SK-N-SH treated with all-trans-retinoic acid at 6 μM for 48 hours (cell line): Measurements from ENCODE around the gene C12orf60.

Source experiments
- ATAC-seq: fragments of 200-7000 bp; cut with Tn5 transposase; 3 replicates; pipeline ENCODE4 v1.9.1; 2020; ENCODE audit warnings: mild to moderate bottlenecking, moderate library complexity
- ARNTL ChIP-seq: fragments of 450-650 bp; formaldehyde crosslinking; IDR thresholded peaks from 2 replicates; pipeline ENCODE4 v1.5.0; 2020; ENCODE audit warnings: low read depth, mild to moderate bottlenecking, moderate library complexity, borderline replicate concordance
- BACH2 ChIP-seq: fragments of 250-450 bp; sonication (Bioruptor Pico); IDR thresholded peaks from 2 replicates; pipeline ENCODE4 v1.9.0; 2021; ENCODE audit warnings: mild to moderate bottlenecking, borderline replicate concordance
- CREB5 ChIP-seq: fragments of 250-450 bp; sonication (Bioruptor Pico); IDR thresholded peaks from 2 replicates; pipeline ENCODE4 v1.5.1; 2020; ENCODE audit warnings: low read depth, mild to moderate bottlenecking, moderate library complexity
- CSDC2 ChIP-seq: fragments of 250-450 bp; sonication (Bioruptor Pico); IDR thresholded peaks from 2 replicates; pipeline ENCODE4 v1.5.0; 2020; ENCODE audit warnings: mild to moderate bottlenecking, moderate library complexity
- CSRNP3 ChIP-seq: fragments of 250-450 bp; sonication (Bioruptor Pico); IDR thresholded peaks from 2 replicates; pipeline ENCODE4 v1.5.1; 2021; ENCODE audit warnings: mild to moderate bottlenecking, moderate library complexity
- ESRRG ChIP-seq: fragments of 250-450 bp; sonication (Bioruptor Pico); IDR thresholded peaks from 2 replicates; pipeline ENCODE4 v1.6.1; 2021; ENCODE audit warnings: mild to moderate bottlenecking
- GLIS3 ChIP-seq: fragments of 250-450 bp; sonication (Bioruptor Pico); IDR thresholded peaks from 2 replicates; pipeline ENCODE4 v1.5.0; 2020; ENCODE audit warnings: mild to moderate bottlenecking, moderate library complexity
- ISL1 ChIP-seq: fragments of 250-450 bp; sonication (Bioruptor Pico); IDR thresholded peaks from 2 replicates; pipeline ENCODE4 v2.1.2; 2022; ENCODE audit warnings: mild to moderate bottlenecking, moderate library complexity
- OSR1 ChIP-seq: fragments of 250-450 bp; sonication (Bioruptor Pico); IDR thresholded peaks from 2 replicates; pipeline ENCODE4 v1.8.0; 2022; ENCODE audit warnings: moderate library complexity, mild to moderate bottlenecking, inconsistent platforms
- PATZ1 ChIP-seq: fragments of 250-450 bp; sonication (Bioruptor Pico); IDR thresholded peaks from 2 replicates; pipeline ENCODE4 v1.8.0; 2020; ENCODE audit warnings: mild to moderate bottlenecking, moderate library complexity, borderline replicate concordance
- POU6F1 ChIP-seq: fragments of 250-450 bp; sonication (Bioruptor Pico); IDR thresholded peaks from 2 replicates; pipeline ENCODE4 v1.8.0; 2021; ENCODE audit warnings: low read depth, mild to moderate bottlenecking, moderate library complexity, borderline replicate concordance
- PPARA ChIP-seq: fragments of 250-450 bp; sonication (Bioruptor Pico); IDR thresholded peaks from 2 replicates; pipeline ENCODE4 v1.5.0; 2020; ENCODE audit warnings: mild to moderate bottlenecking, borderline replicate concordance
- RARB ChIP-seq: fragments of 250-450 bp; sonication (Bioruptor Pico); IDR thresholded peaks from 2 replicates; pipeline ENCODE4 v1.8.0; 2021; ENCODE audit warnings: mild to moderate bottlenecking, moderate library complexity
- SNAI2 ChIP-seq: fragments of 250-450 bp; sonication (Bioruptor Pico); IDR thresholded peaks from 2 replicates; pipeline ENCODE4 v1.5.0; 2020; ENCODE audit warnings: mild to moderate bottlenecking, moderate library complexity
- TCF4 ChIP-seq: fragments of 250-450 bp; sonication (Bioruptor Pico); IDR thresholded peaks from 2 replicates; pipeline ENCODE4 v1.8.0; 2021; ENCODE audit warnings: mild to moderate bottlenecking, moderate library complexity, borderline replicate concordance
- TOX ChIP-seq: fragments of 250-450 bp; sonication (Bioruptor Pico); IDR thresholded peaks from 2 replicates; pipeline ENCODE4 v1.8.0; 2021; ENCODE audit warnings: mild to moderate bottlenecking, moderate library complexity, borderline replicate concordance
- ZC3H10 ChIP-seq: fragments of 250-450 bp; sonication (Bioruptor Pico); IDR thresholded peaks from 2 replicates; pipeline ENCODE4 v1.5.1; 2021; ENCODE audit warnings: mild to moderate bottlenecking, moderate library complexity
- ZFP3 ChIP-seq: fragments of 250-450 bp; sonication (Bioruptor Pico); IDR thresholded peaks from 2 replicates; pipeline ENCODE4 v1.5.0; 2020; ENCODE audit warnings: mild to moderate bottlenecking, moderate library complexity
- ZFP30 ChIP-seq: fragments of 450-650 bp; formaldehyde crosslinking; IDR thresholded peaks from 2 replicates; pipeline ENCODE4 v1.5.0; 2022; ENCODE audit warnings: mild to moderate bottlenecking, moderate library complexity
- ZNF565 ChIP-seq: fragments of 450-650 bp; formaldehyde crosslinking; conservative IDR thresholded peaks from 2 replicates; pipeline ENCODE4 v1.5.0; 2020; ENCODE audit warnings: low read depth, mild to moderate bottlenecking, moderate library complexity
- ZNF70 ChIP-seq: fragments of 450-650 bp; formaldehyde crosslinking; IDR thresholded peaks from 2 replicates; pipeline ENCODE4 v1.5.0; 2020; ENCODE audit warnings: mild to moderate bottlenecking, moderate library complexity
- ZNF8 ChIP-seq: fragments of 450-650 bp; formaldehyde crosslinking; IDR thresholded peaks from 2 replicates; pipeline ENCODE4 v1.5.0; 2020; ENCODE audit warnings: mild to moderate bottlenecking, moderate library complexity

Gene C12orf60

GRCh38 chr12:14777271-14777670 lies 26.2 kb upstream of the C12orf60 start:
- no peak for TF ChIP-seq RARB
- no peak for TF ChIP-seq ZFP3 (CRISPR knock-in tag)
- TF ChIP-seq ISL1 (CRISPR knock-in tag): no peak
- no peak for TF ChIP-seq TOX (CRISPR knock-in tag)
- no peak for TF ChIP-seq PATZ1 (CRISPR knock-in tag)
- no peak for TF ChIP-seq GLIS3
- no peak for TF ChIP-seq CSRNP3
- TF ChIP-seq OSR1 (CRISPR knock-in tag): no peak
- no peak for TF ChIP-seq TCF4
- TF ChIP-seq ZNF565: no peak
- no peak for TF ChIP-seq ZNF70 (CRISPR knock-in tag)
- TF ChIP-seq CSDC2 (CRISPR knock-in tag): no peak
- no peak for TF ChIP-seq ZFP30 (CRISPR knock-in tag)
- TF ChIP-seq BACH2 (CRISPR knock-in tag): no peak
- TF ChIP-seq ZNF8 (CRISPR knock-in tag): no peak
- TF ChIP-seq SNAI2 (CRISPR knock-in tag): no peak
- no peak for TF ChIP-seq ZC3H10 (CRISPR knock-in tag)
- TF ChIP-seq PPARA (CRISPR knock-in tag): no peak
- ATAC-seq: no peak

- no peak for TF ChIP-seq POU6F1 (CRISPR knock-in tag)
- TF ChIP-seq ISL1 (CRISPR knock-in tag): no peak
- no peak for TF ChIP-seq CSRNP3
- no peak for TF ChIP-seq SNAI2 (CRISPR knock-in tag)
- no peak for TF ChIP-seq GLIS3
- no peak for TF ChIP-seq PPARA (CRISPR knock-in tag)
- no peak for TF ChIP-seq TOX (CRISPR knock-in tag)
- TF ChIP-seq ZFP30 (CRISPR knock-in tag): no peak
- ATAC-seq: no peak
Measured at GRCh38 chr12:14779834-14780233, 23.6 kb upstream of the C12orf60 start.

GRCh38 chr12:14780859-14781258 lies 22.6 kb upstream of the C12orf60 start:
- TF ChIP-seq ESRRG (no peak), GLIS3 (no peak), CSRNP3 (no peak), TCF4 (no peak)
- ATAC-seq: no peak

GRCh38 chr12:14781563-14781962 lies 21.9 kb upstream of the C12orf60 start:
- no peak for TF ChIP-seq PPARA (CRISPR knock-in tag)
- TF ChIP-seq ARNTL: no peak
- TF ChIP-seq TCF4: no peak
- TF ChIP-seq OSR1 (CRISPR knock-in tag): no peak
- TF ChIP-seq CSDC2 (CRISPR knock-in tag): no peak
- no peak for TF ChIP-seq PATZ1 (CRISPR knock-in tag)
- TF ChIP-seq ZFP30 (CRISPR knock-in tag): no peak
- TF ChIP-seq ISL1 (CRISPR knock-in tag): no peak
- no peak for TF ChIP-seq ZNF565
- no peak for TF ChIP-seq ZC3H10 (CRISPR knock-in tag)
- no peak for TF ChIP-seq ZNF70 (CRISPR knock-in tag)
- no peak for TF ChIP-seq TOX (CRISPR knock-in tag)
- no peak for TF ChIP-seq POU6F1 (CRISPR knock-in tag)
- no peak for TF ChIP-seq CREB5 (CRISPR knock-in tag)
- TF ChIP-seq ZNF8 (CRISPR knock-in tag): no peak
- no peak for TF ChIP-seq GLIS3
- no peak for TF ChIP-seq RARB
- ATAC-seq: no peak
